Naive thymus-derived CD4-positive, alpha-beta T cell (primary cell): Measurements from ENCODE around the gene WDR46. TPM values are rescaled to one million over a fixed set of nuclear protein-coding genes. Genes with fewer than 3 reads are reported as not detected.

Source experiments
- ATAC-seq: fragments of 150-1000 bp; cut with Tn5 transposase; 2 replicates; pipeline ENCODE4 v1.10.0; 2021; ENCODE audit warnings: mild to moderate bottlenecking, moderate library complexity
- CTCF ChIA-PET: fragments of 350-600 bp; sonication (Branson Sonifier 250); formaldehyde crosslinking; loops from one replicate; lab custom pipeline; 2021; ENCODE audit warnings: antibody characterized with exemption; lab: Charles Lee
- POLR2A ChIA-PET: fragments of 350-600 bp; sonication (Branson Sonifier 250); formaldehyde crosslinking; loops from one replicate; lab custom pipeline; 2021; ENCODE audit warnings: antibody characterized with exemption, inconsistent platforms; lab: Charles Lee
- DNase-seq, 9 donors: peaks; one replicate each; pipeline versions ENCODE4 v3.0.0 to v3.0.0-alpha.2; 2020 to 2022; ENCODE audit warnings: mixed read lengths in 1 of 9
- H3K27ac ChIP-seq: one replicate; pipeline ENCODE4 v1.7.0; 2013; ENCODE audit warnings: mild to moderate bottlenecking, low read depth, low read length, moderate library complexity
- H3K27me3 ChIP-seq, 2 donors: one replicate each; pipeline ENCODE4 v1.7.0; 2013; ENCODE audit warnings: low read length in 2 of 2, mild to moderate bottlenecking in 2 of 2, moderate library complexity in 2 of 2; ENCODE audit not compliant: control insufficient read depth in 2 of 2, insufficient read depth in 2 of 2
- H3K36me3 ChIP-seq, 3 experiments: 1 replicate in 2 of 3; 2 replicates in 1 of 3; pipeline ENCODE4 v1.7.0; 2013; ENCODE audit warnings: low read length in 3 of 3, mild to moderate bottlenecking in 3 of 3, moderate library complexity in 1 of 3; ENCODE audit not compliant: insufficient read depth in 3 of 3, control insufficient read depth in 2 of 3
- H3K4me1 ChIP-seq, 2 donors: one replicate each; pipeline ENCODE4 v1.7.0; 2013; ENCODE audit warnings: low read length in 2 of 2, mild to moderate bottlenecking in 2 of 2, moderate library complexity in 1 of 2; ENCODE audit not compliant: control insufficient read depth in 2 of 2, insufficient read depth in 2 of 2
- H3K4me3 ChIP-seq: 2 replicates; pipeline ENCODE4 v1.7.0; 2013; ENCODE audit warnings: mild to moderate bottlenecking, low read length
- H3K9me3 ChIP-seq, 3 experiments: 1 replicate in 2 of 3; 2 replicates in 1 of 3; pipeline ENCODE4 v1.7.0; 2013; ENCODE audit warnings: low read length in 3 of 3; ENCODE audit not compliant: control insufficient read depth in 2 of 3
- H3K27ac Mint-ChIP-seq, 9 donors: one replicate each; pipeline ENCODE4 v1.8.0; 2020 to 2022; ENCODE audit warnings: mixed read lengths in 9 of 9, mild to moderate bottlenecking in 8 of 9, moderate library complexity in 5 of 9, inconsistent platforms in 2 of 9
- H3K27me3 Mint-ChIP-seq, 5 donors: one replicate each; pipeline ENCODE4 v1.8.0; 2021 to 2022; ENCODE audit warnings: mixed read lengths in 5 of 5, mild to moderate bottlenecking in 1 of 5
- H3K36me3 Mint-ChIP-seq, 5 donors: one replicate each; pipeline ENCODE4 v1.8.0; 2020 to 2022; ENCODE audit warnings: mixed read lengths in 5 of 5, mild to moderate bottlenecking in 3 of 5, inconsistent platforms in 1 of 5
- H3K4me1 Mint-ChIP-seq, 7 donors: one replicate each; pipeline ENCODE4 v1.8.0; 2020 to 2022; ENCODE audit warnings: mixed read lengths in 7 of 7, mild to moderate bottlenecking in 3 of 7, inconsistent platforms in 1 of 7
- H3K4me3 Mint-ChIP-seq, 10 donors: one replicate each; pipeline ENCODE4 v1.8.0; 2020 to 2022; ENCODE audit warnings: mild to moderate bottlenecking in 10 of 10, mixed read lengths in 10 of 10, moderate library complexity in 6 of 10, inconsistent platforms in 2 of 10
- H3K9me3 Mint-ChIP-seq, 11 donors: one replicate each; pipeline ENCODE4 v1.8.0; 2020 to 2022; ENCODE audit warnings: mixed read lengths in 11 of 11, mild to moderate bottlenecking in 4 of 11, inconsistent platforms in 1 of 11, moderate library complexity in 1 of 11
- intact Hi-C, 2 donors: fragments of 100-400 bp; cut with micrococcal nuclease; formaldehyde crosslinking; loops; one replicate each; pipeline ENCODE4 v1.15.1; 2023
- polyA plus RNA-seq, 2 donors: library from polyadenylated mRNA; unstranded; fragments of 300-500 nt; fragmentation: Illumina TruSeq; gene quantifications; one replicate each; pipeline ENCODE4 v1.2.3, GENCODE V29; 2021
- total RNA-seq, 6 experiments: library from RNA in 5 of 6; stranded (reverse) in 5 of 6; gene quantifications; 1 replicate in 5 of 6; 2 replicates in 1 of 6; pipeline ENCODE4 v1.2.3 and lab custom pipeline; 2021 to 2026

The WDR46 gene, protein sequence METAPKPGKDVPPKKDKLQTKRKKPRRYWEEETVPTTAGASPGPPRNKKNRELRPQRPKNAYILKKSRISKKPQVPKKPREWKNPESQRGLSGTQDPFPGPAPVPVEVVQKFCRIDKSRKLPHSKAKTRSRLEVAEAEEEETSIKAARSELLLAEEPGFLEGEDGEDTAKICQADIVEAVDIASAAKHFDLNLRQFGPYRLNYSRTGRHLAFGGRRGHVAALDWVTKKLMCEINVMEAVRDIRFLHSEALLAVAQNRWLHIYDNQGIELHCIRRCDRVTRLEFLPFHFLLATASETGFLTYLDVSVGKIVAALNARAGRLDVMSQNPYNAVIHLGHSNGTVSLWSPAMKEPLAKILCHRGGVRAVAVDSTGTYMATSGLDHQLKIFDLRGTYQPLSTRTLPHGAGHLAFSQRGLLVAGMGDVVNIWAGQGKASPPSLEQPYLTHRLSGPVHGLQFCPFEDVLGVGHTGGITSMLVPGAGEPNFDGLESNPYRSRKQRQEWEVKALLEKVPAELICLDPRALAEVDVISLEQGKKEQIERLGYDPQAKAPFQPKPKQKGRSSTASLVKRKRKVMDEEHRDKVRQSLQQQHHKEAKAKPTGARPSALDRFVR
- 10 to 100 TPM; 25.3 to 62.7 (median 52.7) TPM for total RNA-seq
- polyA plus RNA-seq = 10 to 100 TPM; 55.2 to 82.9 TPM
- 35.4 reads per million, percentile 63 among the genes with 10 or more reads in this experiment for total RNA-seq (lab: John Stamatoyannopoulos, UW)

GRCh38 chr6:33288921-33289783 lies at the start of gene WDR46, which contains the start of gene PFDN6:
Gene WDR46 (minus strand): TSS chr6:33289239. CDS start chr6:33289170, 69 bp downstream.
Gene PFDN6 (plus strand): TSS chr6:33289601. CDS start chr6:33289857, 256 bp downstream.
- H3K36me3 ChIP-seq = peaks cover 0 to 70% (median 5%) of the 10 kb centered on the region in 3 experiments
- peaks cover 32 to 51% (median 45%) of the 10 kb centered on the region in 7 donors for H3K4me1 Mint-ChIP-seq
- peaks cover 0 to 3% (median 0%) of the 10 kb centered on the region in 11 donors for H3K9me3 Mint-ChIP-seq
- intact Hi-C loops = loop anchor here (1.0 to 5.0 kb wide), 12 partner anchors 10 to 282 kb away; partner anchors contain the start of genes B3GALT4 (in 2 of the 2), RXRB (in 2 of the 2), SLC39A7 (in 2 of the 2) and VPS52 (in 2 of the 2)
- H3K27ac ChIP-seq = peak within 1 kb of the TSS; percentile 80
- H3K27me3 Mint-ChIP-seq = no peaks in the 10 kb centered on the region
- H3K9me3 ChIP-seq = no peaks in the 10 kb centered on the region
- DNase-seq (peak; percentile 55 to 90 (median 87)), ATAC-seq (peak; percentile 96)
- POLR2A ChIA-PET = interaction anchor here (0.6 to 6.9 kb wide), 15 partner anchors 9 to 1096 kb away, joined by 3 to 123 read pairs (median 8); partner anchors contain the start of genes B3GALT4, RGL2, RING1 and RPS18
- no peaks in the 10 kb centered on the region for H3K27me3 ChIP-seq
- H3K36me3 Mint-ChIP-seq = peaks cover 4 to 32% (median 11%) of the 10 kb centered on the region in 5 donors
- H3K4me3 Mint-ChIP-seq = peak within 1 kb of the TSS; percentile 89 to 99 (median 98)
- CTCF ChIA-PET = interaction anchor here (0.7 to 2.4 kb wide), 6 partner anchors 11 to 102 kb away, joined by 3 to 13 read pairs (median 8); partner anchors contain the start of genes B3GALT4, RPS18 and VPS52
- peak within 1 kb of the TSS; percentile 89 to 98 (median 92) for H3K27ac Mint-ChIP-seq
- peaks cover 19 to 20% of the 10 kb centered on the region in 2 donors for H3K4me1 ChIP-seq
- H3K4me3 ChIP-seq = peak within 1 kb of the TSS; percentile 97

DNA sequence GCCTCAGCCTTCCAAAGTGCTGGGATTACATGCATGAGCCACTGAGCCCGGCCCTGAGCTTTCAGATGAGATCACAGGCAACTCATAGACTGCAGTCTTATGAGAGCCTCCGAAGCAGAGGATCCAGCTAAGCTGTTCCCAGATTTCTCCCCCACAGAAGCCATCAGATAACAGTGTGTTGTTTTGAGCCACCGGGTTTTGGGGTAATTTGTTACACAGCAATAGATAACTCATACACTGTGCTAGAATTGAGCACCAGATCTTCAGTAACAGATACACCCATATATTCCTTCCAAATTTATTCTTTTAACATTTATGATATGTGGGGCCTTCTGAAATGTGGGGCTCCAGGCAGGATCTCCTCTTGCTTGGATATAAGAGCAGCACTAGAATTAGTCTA lies 47.5 kb upstream of the WDR46 start:
- H3K4me3 Mint-ChIP-seq = no peak overlapping the region
- peaks cover 0 to 1% (median 0%) of the 10 kb centered on the region in 5 donors for H3K27me3 Mint-ChIP-seq
- peak overlapping the region in 1 of 9 donors; percentile 54 for H3K27ac Mint-ChIP-seq
- intact Hi-C loops = no loop called here
- CTCF ChIA-PET = no interaction called here
- no peak for ATAC-seq
- Histone ChIP-seq H3K27ac (no peak overlapping the region), H3K4me3 (no peak overlapping the region), H3K4me1 (no peaks in the 10 kb centered on the region), H3K36me3 (no peaks in the 10 kb centered on the region), H3K9me3 (no peaks in the 10 kb centered on the region), H3K27me3 (no peaks in the 10 kb centered on the region)
- H3K36me3 Mint-ChIP-seq = peaks cover 0 to 2% (median 0%) of the 10 kb centered on the region in 5 donors
- POLR2A ChIA-PET = interaction anchor here (0.9 to 1.1 kb wide), 3 partner anchors 18 to 65 kb away, joined by 3 to 4 read pairs (median 4); partner anchors contain the start of genes RPS18 and VPS52
- no peak for DNase-seq
- peaks cover 7 to 36% (median 16%) of the 10 kb centered on the region in 7 donors for H3K4me1 Mint-ChIP-seq
- H3K9me3 Mint-ChIP-seq = no peaks in the 10 kb centered on the region

GRCh38 chr6:33335916-33336315 lies 46.9 kb upstream of the WDR46 start:
- ChIA-PET POLR2A (interaction anchor here (0.9 to 1.1 kb wide), 4 partner anchors 8 to 64 kb away, joined by 3 to 6 read pairs (median 4); partner anchors contain the start of genes RPS18 and VPS52), CTCF (no interaction called here)
- Histone ChIP-seq H3K27ac (no peak overlapping the region), H3K27me3 (no peaks in the 10 kb centered on the region), H3K4me1 (no peaks in the 10 kb centered on the region), H3K4me3 (no peak overlapping the region), H3K9me3 (no peaks in the 10 kb centered on the region), H3K36me3 (no peaks in the 10 kb centered on the region)
- Mint-ChIP-seq H3K36me3 (peaks cover 0 to 2% (median 0%) of the 10 kb centered on the region in 5 donors), H3K9me3 (no peaks in the 10 kb centered on the region), H3K4me3 (no peak overlapping the region), H3K27ac (no peak overlapping the region), H3K4me1 (peaks cover 7 to 36% (median 16%) of the 10 kb centered on the region in 7 donors), H3K27me3 (peaks cover 0 to 1% (median 0%) of the 10 kb centered on the region in 5 donors)
- DNase-seq (no peak), ATAC-seq (no peak)
- intact Hi-C loops = no loop called here

- DNase-seq (no peak), ATAC-seq (no peak)
- Histone ChIP-seq H3K4me3 (no peak overlapping the region), H3K27ac (no peak overlapping the region), H3K9me3 (no peaks in the 10 kb centered on the region), H3K4me1 (no peaks in the 10 kb centered on the region), H3K27me3 (no peaks in the 10 kb centered on the region), H3K36me3 (no peaks in the 10 kb centered on the region)
- H3K4me3 Mint-ChIP-seq = no peak overlapping the region
- CTCF ChIA-PET = no interaction called here
- H3K4me1 Mint-ChIP-seq = peaks cover 4 to 24% (median 13%) of the 10 kb centered on the region in 7 donors
- no peaks in the 10 kb centered on the region for H3K27me3 Mint-ChIP-seq
- H3K9me3 Mint-ChIP-seq = no peaks in the 10 kb centered on the region
- peak overlapping the region in 2 of 9 donors; percentile 5 to 25 for H3K27ac Mint-ChIP-seq
- POLR2A ChIA-PET = interaction anchor here (0.6 to 3.1 kb wide), 2 partner anchors 11 to 16 kb away, joined by 4 to 15 read pairs; partner anchors contain the start of gene ZBTB22
- no peaks in the 10 kb centered on the region for H3K36me3 Mint-ChIP-seq
- intact Hi-C loops = no loop called here
Measured at GRCh38 chr6:33333666-33334065, 44.6 kb upstream of the WDR46 start.

- Mint-ChIP-seq H3K36me3 (no peaks in the 10 kb centered on the region), H3K4me1 (peaks cover 4 to 23% (median 13%) of the 10 kb centered on the region in 7 donors), H3K27me3 (no peaks in the 10 kb centered on the region), H3K27ac (no peak overlapping the region), H3K4me3 (no peak overlapping the region), H3K9me3 (no peaks in the 10 kb centered on the region)
- no peak for DNase-seq
- H3K4me3 ChIP-seq = no peak overlapping the region
- no peaks in the 10 kb centered on the region for H3K4me1 ChIP-seq
- CTCF ChIA-PET = no interaction called here
- H3K27ac ChIP-seq = no peak overlapping the region
- H3K9me3 ChIP-seq = no peaks in the 10 kb centered on the region
- no peaks in the 10 kb centered on the region for H3K27me3 ChIP-seq
- POLR2A ChIA-PET = no interaction called here
- no peaks in the 10 kb centered on the region for H3K36me3 ChIP-seq
- no peak for ATAC-seq
- intact Hi-C loops = no loop called here
Measured at GRCh38 chr6:33330736-33331135, 41.7 kb upstream of the WDR46 start.
